MG63 (cell line): ENCODE data around the gene APPL2. TPM values are rescaled to one million over a fixed set of nuclear protein-coding genes. Genes with fewer than 3 reads are reported as not detected.
"Not testable (repeated sequence)": the region's sequence is repeated elsewhere in the genome, so short reads cannot be mapped to it uniquely, and the experiment has no call there.

Experiments used
- DNase-seq: peaks from one replicate; pipeline ENCODE4 v3.0.0-alpha.2; 2020
- H3K27me3 ChIP-seq: fragments of 250-450 bp; sonication (Bioruptor Pico); 2 replicates; pipeline ENCODE4 v1.5.1; 2020; ENCODE audit warnings: mild to moderate bottlenecking, moderate library complexity
- H3K36me3 ChIP-seq: fragments of 250-450 bp; sonication (Bioruptor Pico); 2 replicates; pipeline ENCODE4 v1.5.1; 2020; ENCODE audit warnings: mild to moderate bottlenecking, moderate library complexity
- H3K4me3 ChIP-seq: fragments of 250-450 bp; sonication (Bioruptor Pico); 2 replicates; pipeline ENCODE4 v1.5.1; 2020; ENCODE audit warnings: mild to moderate bottlenecking, moderate library complexity
- H3K9me3 ChIP-seq: fragments of 250-450 bp; sonication (Bioruptor Pico); 2 replicates; pipeline ENCODE4 v1.5.1; 2020; ENCODE audit warnings: mild to moderate bottlenecking, moderate library complexity
- total RNA-seq: library from RNA; depleted of rRNA; stranded (reverse); fragments of >200 nt; shearing (Covaris generic); gene quantifications from 2 replicates; pipeline ENCODE4 v1.2.3, GENCODE V29; 2014; ENCODE audit warnings: low replicate concordance

APPL2 gene
- total RNA-seq, 1 experiment from 2014 or later: 30.1 TPM

GRCh38 chr12:105264771-105265170 lies 28.8 kb upstream of the APPL2 start:
- H3K4me3 ChIP-seq: no peak overlapping the region
- H3K27me3 ChIP-seq: no peaks in the 10 kb centered on the region
- no peaks in the 10 kb centered on the region for H3K36me3 ChIP-seq
- H3K9me3 ChIP-seq: no peaks in the 10 kb centered on the region
- no peak for DNase-seq

GRCh38 chr12:105262461-105263184 lies 26.6 kb upstream of the APPL2 start:
- H3K4me3 ChIP-seq: no peak overlapping the region
- H3K36me3 ChIP-seq: no peaks in the 10 kb centered on the region
- H3K27me3 ChIP-seq: no peaks in the 10 kb centered on the region
- DNase-seq: no peak
- no peaks in the 10 kb centered on the region for H3K9me3 ChIP-seq

GRCh38 chr12:105261010-105261409 lies 25.0 kb upstream of the APPL2 start:
- Histone ChIP-seq H3K9me3 (no peaks in the 10 kb centered on the region), H3K4me3 (no peak overlapping the region), H3K27me3 (no peaks in the 10 kb centered on the region), H3K36me3 (no peaks in the 10 kb centered on the region)
- DNase-seq: no peak

- Histone ChIP-seq H3K9me3 (no peaks in the 10 kb centered on the region), H3K36me3 (no peaks in the 10 kb centered on the region), H3K4me3 (no peak overlapping the region), H3K27me3 (no peaks in the 10 kb centered on the region)
- no peak for DNase-seq
These were observed 23.3 kb upstream of the APPL2 start for GRCh38 chr12:105259226-105259625.

GRCh38 chr12:105257321-105257728 lies 21.4 kb upstream of the APPL2 start:
- Histone ChIP-seq H3K9me3 (no peaks in the 10 kb centered on the region), H3K4me3 (no peak overlapping the region), H3K36me3 (no peaks in the 10 kb centered on the region), H3K27me3 (no peaks in the 10 kb centered on the region)
- peak; percentile 74 for DNase-seq

- Histone ChIP-seq H3K27me3 (no peaks in the 10 kb centered on the region), H3K4me3 (no peak overlapping the region), H3K9me3 (no peaks in the 10 kb centered on the region), H3K36me3 (no peaks in the 10 kb centered on the region)
- no peak for DNase-seq
These were observed 20.9 kb upstream of the APPL2 start for GRCh38 chr12:105256921-105257320.

- not testable (repeated sequence) for H3K36me3 ChIP-seq, H3K27me3 ChIP-seq, H3K4me3 ChIP-seq, DNase-seq, H3K9me3 ChIP-seq
These were observed 20.5 kb upstream of the APPL2 start for GRCh38 chr12:105256431-105256830.

- DNase-seq: no peak
- Histone ChIP-seq H3K9me3 (no peaks in the 10 kb centered on the region), H3K36me3 (no peaks in the 10 kb centered on the region), H3K27me3 (no peaks in the 10 kb centered on the region), H3K4me3 (no peak overlapping the region)
These were observed 20.0 kb upstream of the APPL2 start for GRCh38 chr12:105256011-105256410.

GRCh38 chr12:105253866-105254513 lies 18.0 kb upstream of the APPL2 start:
- no peak overlapping the region for H3K4me3 ChIP-seq

GRCh38 chr12:105252901-105253300 lies 16.9 kb upstream of the APPL2 start:
- H3K36me3 ChIP-seq: no peaks in the 10 kb centered on the region
- DNase-seq: no peak
- H3K9me3 ChIP-seq: no peaks in the 10 kb centered on the region
- no peaks in the 10 kb centered on the region for H3K27me3 ChIP-seq
- H3K4me3 ChIP-seq: no peak overlapping the region

More at GRCh38 chr12:105253866-105254513, 18.0 kb upstream of the APPL2 start:
- H3K9me3 ChIP-seq: no peaks in the 10 kb centered on the region
- DNase-seq: peak; percentile 67
- H3K36me3 ChIP-seq: no peaks in the 10 kb centered on the region
- no peaks in the 10 kb centered on the region for H3K27me3 ChIP-seq

- not testable (repeated sequence) for DNase-seq, H3K36me3 ChIP-seq, H3K4me3 ChIP-seq, H3K9me3 ChIP-seq, H3K27me3 ChIP-seq
These were observed 9.9 kb upstream of the APPL2 start for GRCh38 chr12:105245776-105246427.

GRCh38 chr12:105245291-105245690 lies 9.3 kb upstream of the APPL2 start:
- H3K36me3 ChIP-seq: no peaks in the 10 kb centered on the region
- 0 out of 2 replicates have a peak, but pooled peaks cover 1% of the 10 kb centered on the region for H3K9me3 ChIP-seq
- DNase-seq: no peak
- H3K4me3 ChIP-seq: no peak overlapping the region
- H3K27me3 ChIP-seq: no peaks in the 10 kb centered on the region

- H3K9me3 ChIP-seq: 0 out of 2 replicates have a peak, but pooled peaks cover 1% of the 10 kb centered on the region
- no peaks in the 10 kb centered on the region for H3K27me3 ChIP-seq
- no peak overlapping the region for H3K4me3 ChIP-seq
- no peak for DNase-seq
- no peaks in the 10 kb centered on the region for H3K36me3 ChIP-seq
These were observed 4.3 kb upstream of the APPL2 start for GRCh38 chr12:105240228-105240627.

- Histone ChIP-seq H3K9me3 (no peaks in the 10 kb centered on the region), H3K4me3 (no peak overlapping the region), H3K36me3 (no peaks in the 10 kb centered on the region; the same call in 1 of the 2 replicates), H3K27me3 (no peaks in the 10 kb centered on the region)
- no peak for DNase-seq
These were observed 3.3 kb upstream of the APPL2 start for GRCh38 chr12:105239304-105239703.

- H3K27me3 ChIP-seq: no peaks in the 10 kb centered on the region
- no peak for DNase-seq
- H3K4me3 ChIP-seq: no peak overlapping the region
- H3K36me3 ChIP-seq: peaks cover 11% of the 10 kb centered on the region
- H3K9me3 ChIP-seq: no peaks in the 10 kb centered on the region
These were observed 1.7 kb upstream of the APPL2 start for GRCh38 chr12:105237666-105238065.

- peaks cover 19% of the 10 kb centered on the region for H3K36me3 ChIP-seq
These were observed 668 bp downstream of the APPL2 start for GRCh38 chr12:105235281-105235731.

GRCh38 chr12:105234197-105234596 lies 1.8 kb downstream of the APPL2 start:
- Histone ChIP-seq H3K27me3 (no peaks in the 10 kb centered on the region), H3K9me3 (no peaks in the 10 kb centered on the region), H3K4me3 (no peak overlapping the region; the same call in 1 of the 2 replicates), H3K36me3 (peaks cover 19% of the 10 kb centered on the region)
- DNase-seq: no peak

More at GRCh38 chr12:105235281-105235731, 668 bp downstream of the APPL2 start:
- Histone ChIP-seq H3K9me3 (no peaks in the 10 kb centered on the region), H3K4me3 (peak overlapping the region; percentile 55), H3K27me3 (no peaks in the 10 kb centered on the region)
- no peak for DNase-seq
